PC-9 (cell line): ENCODE data around the gene GALNT10.

Source experiments
- EZH2 ChIP-seq: fragments of 200-600 bp; sonication (generic); IDR thresholded peaks from 2 replicates; pipeline ENCODE4 v1.8.0; 2017; ENCODE audit warnings: antibody characterized with exemption, low read depth
- TF ChIP-seq, protein P1 (sequence below): fragments of 200-600 bp; sonication (generic); conservative IDR thresholded peaks from 2 replicates; pipeline ENCODE4 v1.6.1; 2017; ENCODE audit warnings: mixed run types, antibody characterized with exemption, mild to moderate bottlenecking, moderate library complexity

- TF ChIP-seq EZH2, result no peak
- TF ChIP-seq, protein P1, sequence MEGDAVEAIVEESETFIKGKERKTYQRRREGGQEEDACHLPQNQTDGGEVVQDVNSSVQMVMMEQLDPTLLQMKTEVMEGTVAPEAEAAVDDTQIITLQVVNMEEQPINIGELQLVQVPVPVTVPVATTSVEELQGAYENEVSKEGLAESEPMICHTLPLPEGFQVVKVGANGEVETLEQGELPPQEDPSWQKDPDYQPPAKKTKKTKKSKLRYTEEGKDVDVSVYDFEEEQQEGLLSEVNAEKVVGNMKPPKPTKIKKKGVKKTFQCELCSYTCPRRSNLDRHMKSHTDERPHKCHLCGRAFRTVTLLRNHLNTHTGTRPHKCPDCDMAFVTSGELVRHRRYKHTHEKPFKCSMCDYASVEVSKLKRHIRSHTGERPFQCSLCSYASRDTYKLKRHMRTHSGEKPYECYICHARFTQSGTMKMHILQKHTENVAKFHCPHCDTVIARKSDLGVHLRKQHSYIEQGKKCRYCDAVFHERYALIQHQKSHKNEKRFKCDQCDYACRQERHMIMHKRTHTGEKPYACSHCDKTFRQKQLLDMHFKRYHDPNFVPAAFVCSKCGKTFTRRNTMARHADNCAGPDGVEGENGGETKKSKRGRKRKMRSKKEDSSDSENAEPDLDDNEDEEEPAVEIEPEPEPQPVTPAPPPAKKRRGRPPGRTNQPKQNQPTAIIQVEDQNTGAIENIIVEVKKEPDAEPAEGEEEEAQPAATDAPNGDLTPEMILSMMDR, result no peak
These were observed 47.3 kb upstream of the GALNT10 start for GRCh38 chr5:154143211-154143641.
